SHP77 treated with DMSO at 0.1 percent for 48 hours (cell line): Measurements from ENCODE around the gene IL17REL.
A peak's percentile ranks its signal among the peaks of the same experiment; 100 is the strongest.
"Not testable (repeated sequence)": the region's sequence is repeated elsewhere in the genome, so short reads cannot be mapped to it uniquely, and the experiment has no call there.

Experiments
- DNase-seq: peaks from one replicate; lab custom pipeline; 2025; lab: John Stamatoyannopoulos, UW

IL17REL gene

GRCh38 chr22:49956418-49956770 is 56.2 kb downstream of the IL17REL start:
- no peak for DNase-seq

GRCh38 chr22:49955581-49956417 is 56.8 kb downstream of the IL17REL start:
- DNase-seq: no peak

DNA sequence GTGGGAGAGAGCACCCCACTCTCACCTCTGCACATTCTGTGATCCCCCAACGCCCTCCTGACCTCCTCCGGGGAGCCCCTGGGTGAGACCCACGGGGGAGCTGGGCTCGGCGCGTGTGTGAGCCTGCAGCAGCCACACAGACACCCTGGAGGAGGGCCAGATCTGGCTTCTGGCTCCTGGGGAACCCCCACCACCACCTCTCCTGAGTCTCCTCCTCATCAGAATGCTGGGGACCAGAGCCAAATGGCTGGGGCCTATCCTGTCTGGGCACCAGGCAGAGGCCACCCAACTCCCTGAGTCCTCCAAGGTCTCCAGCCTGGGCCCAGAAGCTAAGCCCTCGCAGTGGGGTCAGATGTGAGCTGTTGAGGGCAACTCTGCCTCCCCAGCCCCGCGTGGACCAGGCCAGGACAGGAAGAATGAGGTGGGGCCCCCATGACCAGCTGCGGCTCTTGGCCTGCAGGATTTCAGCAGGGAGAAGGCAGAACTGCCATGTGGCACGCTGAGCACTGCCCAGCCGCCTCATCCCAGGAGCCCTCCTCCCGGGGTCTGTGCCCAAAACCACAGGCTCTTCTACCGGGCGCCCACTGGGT is 57.5 kb downstream of the IL17REL start:
- no peak for DNase-seq

GRCh38 chr22:49954354-49954753 is 58.2 kb downstream of the IL17REL start:
- peak; percentile 33 for DNase-seq

DNA sequence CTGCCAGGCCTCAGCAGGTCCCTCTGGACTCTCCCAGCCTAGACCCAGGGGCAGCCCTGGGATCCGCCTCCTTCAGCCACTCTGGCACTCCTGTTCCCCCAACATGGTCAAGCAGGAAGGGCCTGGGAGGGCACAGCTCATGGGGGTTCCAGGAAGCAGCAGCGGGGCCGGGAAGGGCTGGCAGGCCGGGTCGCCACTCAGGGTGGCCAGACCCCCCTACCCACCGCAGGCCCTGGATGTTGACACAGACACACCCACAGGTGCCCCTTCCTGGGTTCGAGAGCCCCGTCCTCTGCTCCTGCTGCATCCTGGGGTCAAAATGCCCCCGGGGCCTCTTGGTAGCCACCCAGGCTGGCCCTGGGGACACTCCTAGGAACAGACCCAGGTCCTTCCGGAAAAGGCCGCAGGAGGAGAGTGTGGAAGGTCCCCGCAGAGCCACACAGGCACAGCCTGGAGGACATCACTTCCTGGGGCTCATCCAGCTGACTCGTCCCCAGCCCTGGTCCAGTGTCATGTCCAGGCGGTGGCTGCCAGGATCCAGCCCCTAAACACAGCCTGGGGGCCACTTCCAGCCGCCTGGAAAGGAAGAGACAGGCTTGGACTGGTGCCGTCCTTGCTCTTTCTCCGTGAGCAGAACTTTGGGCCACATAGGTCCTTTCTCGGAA is 58.8 kb downstream of the IL17REL start:
- no peak for DNase-seq

GRCh38 chr22:49953027-49953679 is 59.4 kb downstream of the IL17REL start:
- no peak for DNase-seq

GRCh38 chr22:49951986-49952896 is 60.3 kb downstream of the IL17REL start:
- no peak for DNase-seq

- DNase-seq: no peak
Measured at GRCh38 chr22:49951678-49951985, 60.9 kb downstream of the IL17REL start.

GRCh38 chr22:49951000-49951677 is 61.4 kb downstream of the IL17REL start:
- DNase-seq: peak; percentile 72

GRCh38 chr22:49950396-49950994 is 62.1 kb downstream of the IL17REL start:
- no peak for DNase-seq

GRCh38 chr22:49949914-49950292 is 62.7 kb downstream of the IL17REL start:
- no peak for DNase-seq

DNA sequence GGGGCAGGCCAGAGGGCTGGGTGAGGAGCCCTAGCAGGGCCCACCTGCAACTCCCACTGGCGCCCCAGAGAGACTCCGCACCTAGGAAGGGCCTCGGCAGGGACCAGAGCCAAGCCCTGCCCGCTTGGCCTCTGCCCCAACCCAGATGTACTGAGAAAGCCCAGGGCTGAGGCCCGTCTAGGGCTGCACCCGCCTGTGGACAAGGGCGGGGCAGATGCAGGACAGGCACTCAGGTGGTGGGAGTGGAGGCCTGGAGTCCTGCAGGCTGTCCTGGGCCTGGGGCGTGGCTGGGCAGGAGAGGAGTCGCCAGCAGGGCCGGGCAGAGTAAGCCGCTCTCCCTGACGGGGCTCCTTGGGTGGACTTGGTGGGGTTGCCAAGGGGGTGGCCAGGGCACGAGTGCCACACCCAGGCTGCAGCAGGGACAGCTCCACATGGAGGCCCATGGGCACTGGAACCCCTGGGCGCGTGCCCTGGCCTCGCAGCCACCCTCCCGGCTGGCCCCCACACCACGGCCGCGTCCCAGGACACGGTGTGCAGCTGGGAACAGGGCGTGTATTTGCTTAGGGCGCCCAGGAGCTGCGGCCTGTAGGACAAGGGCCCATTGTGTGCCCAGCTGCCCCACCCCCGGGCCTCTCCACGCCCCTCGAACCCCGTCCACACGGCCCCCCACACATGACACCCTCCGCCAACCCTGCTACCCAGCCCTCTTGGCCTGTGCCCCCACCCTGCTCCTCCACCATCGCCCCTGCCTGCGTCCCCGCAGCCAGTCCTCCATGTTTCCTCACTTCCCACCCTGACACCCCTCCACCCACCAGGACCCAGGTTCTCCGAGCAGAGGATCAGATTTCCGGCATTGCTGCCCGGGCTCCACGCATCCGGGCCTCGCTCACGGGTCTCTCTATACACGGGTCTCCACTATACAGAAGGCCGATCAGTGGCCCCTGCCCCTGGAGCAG is 63.3 kb downstream of the IL17REL start:
- no peak for DNase-seq

DNA sequence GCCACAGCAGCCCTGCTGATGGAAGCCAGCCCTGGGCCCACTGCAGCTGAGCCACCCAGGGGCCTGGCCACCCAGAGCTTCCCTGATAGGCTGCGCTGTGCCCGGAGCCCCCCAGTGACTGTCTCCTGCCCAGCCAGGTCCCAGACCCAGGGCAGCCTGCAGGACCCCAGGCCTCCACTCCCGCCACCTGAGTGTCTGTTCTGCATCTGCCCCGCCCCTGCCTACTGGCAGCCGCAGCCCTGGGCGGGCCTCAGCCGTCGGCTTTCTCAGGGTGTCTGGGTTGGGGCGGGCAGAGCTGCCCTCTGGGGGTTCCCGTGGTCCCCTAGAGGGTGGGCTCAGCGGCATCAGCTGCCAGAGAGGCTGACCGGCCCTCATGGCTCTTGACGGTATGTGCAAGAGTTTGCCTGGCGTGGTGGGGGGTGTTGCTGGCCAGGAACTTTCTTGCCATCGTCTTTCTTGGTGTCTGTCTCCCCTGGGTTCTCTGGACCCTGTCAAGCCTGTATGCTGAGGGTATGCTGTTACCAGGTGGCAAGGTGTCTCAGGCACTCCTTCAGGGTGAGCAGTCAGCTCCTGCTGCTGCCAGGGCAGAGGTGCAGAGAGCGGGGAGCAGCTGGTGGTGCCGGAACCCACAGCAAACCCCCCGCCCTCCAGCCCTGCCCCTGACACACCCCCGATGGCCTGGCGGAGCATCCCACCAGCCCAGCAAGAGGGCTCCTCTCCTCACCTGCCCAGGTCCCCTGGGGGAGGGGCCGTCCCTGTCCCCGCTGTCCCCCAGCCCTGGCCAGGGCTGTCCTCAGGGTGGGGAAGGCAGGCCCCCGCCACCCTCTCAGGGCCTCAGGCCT is 64.2 kb downstream of the IL17REL start:
- no peak for DNase-seq

GRCh38 chr22:49947296-49947622 is 65.3 kb downstream of the IL17REL start:
- no peak for DNase-seq

GRCh38 chr22:49946612-49947295 is 65.8 kb downstream of the IL17REL start:
- peak; percentile 23 for DNase-seq

GRCh38 chr22:49945042-49945794 is 67.3 kb downstream of the IL17REL start:
- not testable (repeated sequence) for DNase-seq
